Activated gamma-delta T cell (primary cell): ENCODE measurements around the gene TFEC.
"Not testable (repeated sequence)": the region's sequence is repeated elsewhere in the genome, so short reads cannot be mapped to it uniquely, and the experiment has no call there.

Experiments
- DNase-seq: peaks from one replicate; lab custom pipeline; 2025; lab: John Stamatoyannopoulos, UW

TFEC gene

GRCh38 chr7:115929736-115930135, 100.8 kb downstream of the TFEC start:
- not testable (repeated sequence) for DNase-seq

GRCh38 chr7:115924411-115924810, 106.2 kb downstream of the TFEC start:
- no peak for DNase-seq

GRCh38 chr7:115920367-115920766, 110.2 kb downstream of the TFEC start:
- no peak for DNase-seq

GRCh38 chr7:115914951-115915350, 115.6 kb downstream of the TFEC start:
- DNase-seq = no peak

- no peak for DNase-seq
Observed at GRCh38 chr7:115911465-115911864, 119.1 kb downstream of the TFEC start.

- DNase-seq = no peak
Observed at GRCh38 chr7:115910541-115911164, 119.9 kb downstream of the TFEC start.

GRCh38 chr7:115906731-115907130, 123.8 kb downstream of the TFEC start:
- no peak for DNase-seq

- DNase-seq = no peak
Observed at GRCh38 chr7:115889669-115889984, 140.9 kb downstream of the TFEC start.

- DNase-seq = no peak
Observed at GRCh38 chr7:115888981-115889668, 141.4 kb downstream of the TFEC start.

- DNase-seq = no peak
Observed at GRCh38 chr7:115885550-115885949, 145.0 kb downstream of the TFEC start.
